Retina (tissue), 1 donor: ENCODE results near the gene BCOR.

Experiments
- DNase-seq: peaks from one replicate; pipeline ENCODE4 v3.0.0-alpha.2; 2016

The BCOR gene

GRCh38 chrX:40083120-40083978 is 14.4 kb downstream of the BCOR start:
- peak; percentile 58 for DNase-seq

- DNase-seq: no peak
Observed at GRCh38 chrX:40082447-40083119, 15.2 kb downstream of the BCOR start.

- DNase-seq: peak; percentile 13
Observed at GRCh38 chrX:40081679-40082068, 16.1 kb downstream of the BCOR start.

- no peak for DNase-seq
Observed at GRCh38 chrX:40080894-40081678, 16.7 kb downstream of the BCOR start.

GRCh38 chrX:40079572-40079971 is 18.2 kb downstream of the BCOR start:
- DNase-seq: peak; percentile 27

GRCh38 chrX:40078489-40079227 is 19.1 kb downstream of the BCOR start:
- peak; percentile 39 for DNase-seq

- peak; percentile 11 for DNase-seq
Observed at GRCh38 chrX:40077906-40078305, 19.9 kb downstream of the BCOR start.

GRCh38 chrX:40076750-40077575 is 20.8 kb downstream of the BCOR start:
- no peak for DNase-seq

- no peak for DNase-seq
Observed at GRCh38 chrX:40074959-40075332, 22.8 kb downstream of the BCOR start.

- DNase-seq: no peak
Observed at GRCh38 chrX:40074080-40074958, 23.4 kb downstream of the BCOR start.

- no peak for DNase-seq
Observed at GRCh38 chrX:40073439-40074054, 24.2 kb downstream of the BCOR start.

GRCh38 chrX:40072246-40072645 is 25.5 kb downstream of the BCOR start:
- no peak for DNase-seq

- no peak for DNase-seq
Observed at GRCh38 chrX:40068048-40068447, 29.7 kb downstream of the BCOR start.

- DNase-seq: no peak
Observed at GRCh38 chrX:40066700-40067099, 31.1 kb downstream of the BCOR start.

- no peak for DNase-seq
Observed at GRCh38 chrX:40065296-40066046, 32.3 kb downstream of the BCOR start.

GRCh38 chrX:40064055-40064597 is 33.6 kb downstream of the BCOR start:
- no peak for DNase-seq

GRCh38 chrX:40063555-40063954 is 34.2 kb downstream of the BCOR start:
- no peak for DNase-seq

GRCh38 chrX:40062525-40063155 is 35.1 kb downstream of the BCOR start:
- no peak for DNase-seq
